SH-SY5Y (cell line): ENCODE results near the gene RABGAP1L.

Source experiments
- GATA2 ChIP-seq: IDR thresholded peaks from 2 replicates; pipeline ENCODE4 v1.6.1; 2011; ENCODE audit warnings: mild to moderate bottlenecking, low read depth, low read length
- GATA3 ChIP-seq: IDR thresholded peaks from 2 replicates; pipeline ENCODE4 v1.6.1; 2011; ENCODE audit warnings: low read depth, mild to moderate bottlenecking, low read length, moderate library complexity

GRCh38 chr1:174274452-174274851 lies 115.1 kb downstream of the RABGAP1L start:
- no peak for TF ChIP-seq GATA2
- no peak for TF ChIP-seq GATA3
